OCI-M2 (cell line): ENCODE measurements around the gene EPM2AIP1.
"Not testable (repeated sequence)": the region's sequence is repeated elsewhere in the genome, so short reads cannot be mapped to it uniquely, and the experiment has no call there.

Source experiments
- DNase-seq: peaks from one replicate; lab custom pipeline; 2025; ENCODE audit not compliant: unreplicated experiment; lab: John Stamatoyannopoulos, UW

The EPM2AIP1 gene

GRCh38 chr3:36992806-36993325 is at the start of gene EPM2AIP1:
Gene EPM2AIP1 (minus strand): TSS chr3:36993131. CDS start chr3:36993077, 54 bp downstream.
- DNase-seq: no peak

DNA sequence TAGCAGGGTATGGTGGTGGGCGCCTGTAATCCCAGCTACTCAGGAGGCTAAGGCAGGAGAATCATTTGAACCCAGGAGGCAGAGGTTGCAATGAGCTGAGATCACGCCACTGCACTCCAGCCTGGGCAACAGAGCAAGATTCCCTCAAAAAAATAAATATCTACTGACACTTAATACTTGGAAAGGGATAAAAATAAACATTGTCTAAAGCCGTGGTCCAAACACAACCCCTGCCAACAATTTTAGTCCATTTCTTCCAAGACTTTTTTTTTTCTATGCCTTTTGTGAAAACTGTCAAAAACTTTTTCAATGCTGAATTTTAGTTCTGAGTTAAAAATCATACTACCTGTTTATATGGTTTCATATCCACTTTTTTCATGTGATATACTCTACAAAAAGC is 49.8 kb upstream of the EPM2AIP1 start:
- DNase-seq: not testable (repeated sequence)

DNA sequence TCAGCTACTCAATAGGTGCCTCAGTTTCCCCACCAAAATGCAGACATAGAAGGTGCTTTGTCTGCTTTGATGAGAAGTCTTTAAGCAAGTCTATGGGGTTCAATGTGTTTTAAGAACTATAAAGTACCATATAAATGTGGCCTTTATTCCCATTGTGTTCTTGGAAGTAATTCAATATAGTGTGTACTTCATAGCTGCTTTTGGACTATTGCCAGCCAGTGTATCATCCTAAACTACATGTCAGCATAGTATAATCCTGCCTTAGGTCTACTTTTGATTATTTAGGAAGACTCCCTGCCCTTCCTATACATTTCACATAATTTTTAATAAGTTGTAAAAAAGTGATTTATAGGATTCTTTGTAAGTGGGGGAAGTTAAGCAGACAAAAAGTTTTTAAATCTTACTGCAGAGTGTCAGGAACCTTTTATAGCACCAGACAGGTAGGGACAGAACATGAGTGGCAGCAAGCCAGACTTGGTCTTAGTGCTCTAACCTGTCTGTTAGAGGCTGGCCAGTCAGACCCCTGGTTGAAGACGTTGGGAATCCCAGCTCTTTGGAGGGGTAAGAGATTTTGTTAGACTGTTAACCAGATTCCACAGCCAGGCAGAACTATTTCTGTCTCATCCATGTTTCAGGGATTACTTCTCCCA is 48.7 kb upstream of the EPM2AIP1 start:
- DNase-seq: no peak

DNA sequence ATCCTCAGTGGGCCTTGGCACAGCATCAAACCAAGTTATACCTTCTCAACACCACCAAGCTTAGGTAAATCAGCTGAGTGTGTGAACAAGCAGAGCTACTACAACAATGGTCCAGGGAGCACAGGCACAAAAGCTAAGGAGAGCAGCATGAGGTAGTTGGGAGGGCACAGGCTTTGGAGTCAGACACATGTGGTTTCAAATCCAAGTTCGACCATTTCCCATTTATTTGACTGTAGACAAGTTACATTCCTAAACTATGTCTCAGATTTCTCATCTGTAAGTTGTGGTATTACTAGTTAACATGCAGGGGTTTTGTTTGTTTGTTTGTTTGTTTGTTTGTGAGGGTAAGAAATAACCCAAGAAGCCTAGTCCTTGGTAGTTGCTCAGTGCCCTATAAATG is 47.3 kb upstream of the EPM2AIP1 start:
- no peak for DNase-seq

- no peak for DNase-seq
Measured at GRCh38 chr3:37039161-37039846, 46.4 kb upstream of the EPM2AIP1 start.

DNA sequence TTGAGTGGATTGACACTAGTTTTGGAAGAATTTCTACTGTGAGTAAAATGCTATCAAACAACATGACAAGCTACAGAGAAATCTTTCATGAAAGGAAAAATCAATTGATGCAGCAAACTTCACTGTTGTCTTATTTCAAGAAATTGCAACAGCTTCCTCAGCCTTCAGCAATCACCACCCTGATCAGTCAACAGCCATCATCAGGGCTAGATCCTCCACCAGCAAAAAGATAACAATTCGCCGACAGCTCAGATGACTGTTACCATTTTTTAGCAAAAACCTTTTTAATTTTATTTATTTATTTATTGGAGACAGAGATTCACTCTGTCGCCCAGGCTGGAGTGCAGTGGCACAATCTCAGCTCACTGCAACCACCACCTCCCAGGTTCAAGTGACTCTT is 44.4 kb upstream of the EPM2AIP1 start:
- DNase-seq: no peak

DNA sequence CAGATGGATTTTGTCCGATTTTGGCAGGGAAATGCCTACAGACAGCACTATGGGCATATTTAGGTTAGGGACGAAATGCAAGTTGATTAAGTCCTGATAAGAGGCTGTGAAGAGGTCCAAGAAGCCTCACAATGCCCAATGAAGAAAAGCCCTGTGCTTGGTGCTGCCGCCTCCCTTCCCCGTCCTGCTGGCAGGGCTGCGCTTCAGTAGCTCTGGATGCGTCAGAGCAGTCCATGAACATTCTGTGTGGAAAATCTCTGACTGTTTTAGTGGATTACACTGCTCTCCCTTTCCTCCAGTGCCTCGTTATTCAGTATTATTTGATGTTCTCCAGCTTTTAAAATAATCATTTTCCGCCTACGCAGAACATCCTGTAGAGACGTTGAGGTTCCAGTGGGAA is 40.0 kb upstream of the EPM2AIP1 start:
- no peak for DNase-seq

- DNase-seq: no peak
Measured at GRCh38 chr3:37031096-37031682, 38.3 kb upstream of the EPM2AIP1 start.

DNA sequence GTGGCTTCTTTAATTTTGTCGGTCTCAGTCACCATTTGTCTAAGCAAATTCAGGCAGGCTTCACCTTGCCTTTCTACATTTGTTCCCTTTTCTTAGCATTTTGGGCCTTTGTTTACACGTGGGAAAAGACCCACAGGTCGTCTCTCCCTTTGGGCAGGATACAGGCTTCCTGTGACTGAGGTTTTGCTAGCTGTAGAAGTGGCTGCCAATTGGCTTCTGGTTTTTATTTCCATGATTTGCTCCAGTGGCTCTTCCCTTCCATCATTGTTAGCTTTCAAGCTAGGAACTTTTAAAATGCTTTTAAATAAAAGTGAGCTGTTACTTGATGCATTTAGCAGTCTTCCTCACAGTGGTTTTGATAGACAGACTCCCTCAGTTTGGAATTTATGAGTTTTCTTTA is 37.7 kb upstream of the EPM2AIP1 start:
- DNase-seq: no peak

DNA sequence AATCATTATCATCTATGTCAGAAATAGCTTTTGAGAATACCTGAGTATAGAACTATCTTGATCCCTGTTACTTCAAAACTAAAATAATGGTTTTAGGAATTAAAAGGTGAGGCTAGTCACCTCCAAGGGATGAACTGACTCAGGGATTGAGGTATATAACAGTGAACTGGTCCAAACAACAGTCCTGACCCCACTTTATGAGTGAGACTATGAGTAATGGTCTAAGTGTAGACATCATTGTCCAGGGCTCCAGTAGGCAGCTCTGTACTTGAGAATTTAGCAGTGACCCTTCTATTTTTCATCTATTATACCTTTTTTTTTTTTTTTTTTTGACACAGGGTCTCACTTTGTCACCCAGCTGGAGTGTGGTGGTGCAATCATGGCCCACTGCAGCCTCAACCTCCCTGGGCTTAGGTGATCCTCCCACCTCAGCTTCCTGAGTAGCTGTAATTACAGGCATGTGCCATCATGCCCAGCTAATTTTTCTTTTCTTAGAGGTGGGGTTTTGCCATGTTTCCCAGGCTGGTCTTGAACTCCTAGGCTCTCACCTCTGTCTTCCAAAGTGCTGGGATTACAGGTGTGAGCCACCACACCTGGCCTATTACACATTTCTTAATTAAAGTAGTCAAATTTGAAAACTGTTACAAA is 36.7 kb upstream of the EPM2AIP1 start:
- no peak for DNase-seq

DNA sequence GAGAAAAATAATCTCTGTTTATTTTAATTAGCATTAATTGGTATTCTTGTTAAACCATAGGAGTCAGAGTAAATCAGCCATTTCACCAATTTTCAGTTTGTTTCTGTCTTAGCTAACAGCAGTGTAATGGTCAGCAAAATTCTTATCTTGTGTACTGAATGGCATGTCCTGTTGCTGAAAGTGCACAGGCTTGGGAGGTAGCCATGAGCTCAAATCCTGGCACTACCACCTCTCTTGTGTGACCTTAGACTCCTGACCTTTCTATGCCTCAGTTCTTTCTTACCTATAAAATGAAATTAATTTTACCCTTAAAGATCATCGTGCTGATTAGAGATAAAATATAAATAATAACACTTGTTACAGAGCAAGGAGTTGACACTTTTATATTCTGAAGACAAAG is 36.2 kb upstream of the EPM2AIP1 start:
- no peak for DNase-seq

DNA sequence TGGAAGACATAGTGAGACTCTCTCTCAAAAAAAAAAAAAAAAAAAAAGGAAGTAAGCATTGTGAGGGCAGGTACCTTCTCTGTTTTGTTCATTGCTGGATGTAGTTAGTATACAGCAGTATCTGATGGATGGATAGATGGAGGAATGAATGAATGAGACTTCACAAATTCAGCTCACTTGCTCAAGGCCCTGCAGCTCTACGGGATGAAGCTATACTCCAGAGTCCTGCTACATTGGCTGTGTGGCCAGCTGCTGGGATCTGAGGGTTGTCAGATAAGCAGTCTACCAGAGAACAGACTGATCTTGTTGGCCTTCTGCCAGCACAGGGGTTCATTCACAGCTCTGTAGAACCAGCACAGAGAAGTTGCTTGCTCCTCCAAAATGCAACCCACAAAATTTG is 35.4 kb upstream of the EPM2AIP1 start:
- no peak for DNase-seq

DNA sequence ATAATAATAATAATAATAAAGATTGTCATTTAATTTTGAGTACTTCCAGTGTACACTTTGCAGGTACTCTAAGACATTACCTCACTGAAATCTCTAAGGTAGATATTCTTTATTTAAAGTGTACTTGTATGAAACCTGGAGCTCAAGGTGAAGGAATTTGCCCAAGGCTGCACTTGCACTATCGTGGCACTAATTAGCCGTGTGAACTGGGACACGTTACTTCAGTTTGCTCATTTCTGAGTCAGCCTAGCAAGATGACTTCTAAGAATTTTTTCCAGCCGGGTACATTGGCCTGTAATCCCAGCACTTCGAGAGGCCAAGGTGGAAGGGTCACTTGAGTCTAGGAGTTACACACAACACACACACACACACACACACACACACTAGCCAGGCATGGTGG is 33.9 kb upstream of the EPM2AIP1 start:
- no peak for DNase-seq

DNA sequence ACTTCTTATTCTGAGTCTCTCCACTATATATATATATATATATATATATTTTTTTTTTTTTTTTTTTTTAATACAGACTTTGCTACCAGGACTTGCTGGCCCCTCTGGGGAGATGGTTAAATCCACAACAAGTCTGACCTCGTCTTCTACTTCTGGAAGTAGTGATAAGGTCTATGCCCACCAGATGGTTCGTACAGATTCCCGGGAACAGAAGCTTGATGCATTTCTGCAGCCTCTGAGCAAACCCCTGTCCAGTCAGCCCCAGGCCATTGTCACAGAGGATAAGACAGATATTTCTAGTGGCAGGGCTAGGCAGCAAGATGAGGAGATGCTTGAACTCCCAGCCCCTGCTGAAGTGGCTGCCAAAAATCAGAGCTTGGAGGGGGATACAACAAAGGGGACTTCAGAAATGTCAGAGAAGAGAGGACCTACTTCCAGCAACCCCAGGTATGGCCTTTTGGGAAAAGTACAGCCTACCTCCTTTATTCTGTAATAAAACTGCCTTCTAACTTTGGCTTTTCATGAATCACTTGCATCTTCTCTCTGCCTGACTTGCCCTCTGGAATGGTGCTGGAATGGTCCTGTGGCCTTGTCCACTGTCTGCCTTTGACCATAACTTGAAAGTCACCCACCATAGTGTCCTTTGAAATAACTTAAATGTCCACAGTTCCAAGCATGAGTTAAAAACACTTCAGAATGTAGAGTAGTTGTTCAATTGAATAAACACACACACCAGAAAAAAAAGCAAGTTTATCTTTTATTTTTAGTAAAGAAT is 32.8 kb upstream of the EPM2AIP1 start:
- DNase-seq: no peak

- no peak for DNase-seq
Measured at GRCh38 chr3:37024820-37025405, 32.0 kb upstream of the EPM2AIP1 start.

DNA sequence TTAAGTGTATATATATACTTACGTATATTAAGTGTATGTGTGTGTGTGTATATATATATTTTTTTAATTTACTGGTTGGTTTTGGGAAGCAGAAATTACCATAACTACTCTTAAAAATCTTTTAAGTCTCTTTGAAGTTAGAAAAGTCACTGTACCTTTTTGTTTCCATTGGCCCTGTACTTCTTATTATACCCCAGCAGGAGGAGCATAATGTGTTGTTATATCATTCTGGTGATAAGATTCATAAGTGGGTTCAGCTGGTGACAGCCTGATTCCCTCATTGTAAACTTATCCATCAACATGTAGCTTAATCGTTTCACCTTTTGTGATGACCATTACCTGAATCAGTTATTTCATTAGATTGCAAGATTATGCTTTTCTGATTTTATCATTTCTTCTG is 31.2 kb upstream of the EPM2AIP1 start:
- no peak for DNase-seq

DNA sequence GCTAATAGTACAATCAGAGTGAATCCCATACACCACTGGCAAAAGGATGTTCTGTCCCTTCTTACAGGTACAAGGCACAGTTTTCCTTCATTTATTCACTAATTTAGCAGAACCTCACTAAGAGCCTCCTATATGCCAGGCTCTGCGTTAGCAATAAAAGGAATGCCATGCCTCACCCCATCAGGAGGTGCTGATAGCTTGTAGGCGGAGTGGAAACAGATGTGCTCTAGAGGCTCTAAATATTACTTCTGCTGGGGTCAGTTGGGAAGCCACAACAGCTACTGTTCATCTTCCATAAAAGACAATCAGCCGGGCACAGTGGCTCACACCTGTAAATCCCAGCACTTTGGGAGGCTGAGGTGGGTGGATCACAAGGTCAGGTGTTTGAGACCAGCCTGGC is 24.8 kb upstream of the EPM2AIP1 start:
- DNase-seq: no peak

DNA sequence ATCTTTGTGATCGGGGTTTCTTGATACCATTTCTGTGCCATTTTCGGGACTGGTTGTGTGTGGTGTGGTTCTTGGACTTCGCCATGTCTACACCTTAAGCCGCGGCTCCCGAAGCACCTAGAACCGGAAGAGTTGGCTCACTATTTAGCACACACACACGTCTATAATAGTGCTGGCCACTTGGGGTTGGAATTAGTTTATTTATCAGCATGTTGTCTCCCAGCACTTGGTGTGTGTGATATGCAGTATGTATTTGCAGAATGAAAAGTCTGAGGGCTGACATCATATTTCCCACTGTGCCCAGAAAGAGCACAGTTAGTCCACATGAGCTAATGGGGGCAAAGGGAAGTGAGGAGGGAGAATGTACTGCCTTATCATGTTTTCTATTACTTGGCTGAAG is 24.0 kb upstream of the EPM2AIP1 start:
- no peak for DNase-seq

DNA sequence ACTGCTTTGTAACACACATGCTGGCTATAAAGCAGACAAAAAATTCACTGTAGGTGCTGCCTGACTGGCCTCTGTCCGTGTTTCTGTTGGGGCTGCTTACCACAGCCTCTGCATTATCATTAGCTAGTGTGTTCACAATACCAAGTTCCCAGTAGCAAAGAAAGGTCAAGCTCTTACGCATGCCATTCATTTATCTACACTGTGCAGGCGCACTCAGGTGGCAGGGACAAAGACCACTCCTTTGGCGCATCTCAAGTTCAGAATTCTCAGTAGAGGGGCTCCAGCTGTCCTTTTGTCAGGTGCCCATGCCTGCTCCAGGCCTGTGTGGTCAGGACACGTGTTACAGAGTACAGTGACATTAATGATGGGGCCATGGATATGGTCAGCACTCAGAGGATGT is 22.7 kb upstream of the EPM2AIP1 start:
- no peak for DNase-seq

DNA sequence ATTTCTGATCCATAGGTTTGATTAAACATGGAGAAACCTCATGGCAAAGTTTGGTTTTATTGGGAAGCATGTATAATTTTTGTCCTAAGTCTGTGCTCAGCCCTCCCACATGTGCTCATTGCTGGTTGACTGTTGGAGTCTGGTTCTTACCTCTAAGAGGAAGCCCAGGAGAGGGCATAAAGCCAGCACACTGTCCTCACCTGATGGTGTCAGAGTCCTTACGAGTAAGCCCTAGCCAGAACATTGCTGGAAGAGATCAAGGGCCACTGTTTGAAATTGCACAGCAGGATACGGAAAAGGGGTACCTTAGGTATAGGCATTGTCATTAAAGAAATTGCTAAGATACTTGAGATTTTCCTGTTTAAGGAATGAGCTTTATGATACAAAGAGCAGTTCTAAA is 21.7 kb upstream of the EPM2AIP1 start:
- no peak for DNase-seq
